ENCODE results near the gene CSNK1G2. TPM values are rescaled to one million over a fixed set of nuclear protein-coding genes. Genes with fewer than 3 reads are reported as not detected.

The CSNK1G2 gene
- total and polyA plus RNA-seq, 2 experiments from 2014 or later = 39.6 to 147 TPM

DNA sequence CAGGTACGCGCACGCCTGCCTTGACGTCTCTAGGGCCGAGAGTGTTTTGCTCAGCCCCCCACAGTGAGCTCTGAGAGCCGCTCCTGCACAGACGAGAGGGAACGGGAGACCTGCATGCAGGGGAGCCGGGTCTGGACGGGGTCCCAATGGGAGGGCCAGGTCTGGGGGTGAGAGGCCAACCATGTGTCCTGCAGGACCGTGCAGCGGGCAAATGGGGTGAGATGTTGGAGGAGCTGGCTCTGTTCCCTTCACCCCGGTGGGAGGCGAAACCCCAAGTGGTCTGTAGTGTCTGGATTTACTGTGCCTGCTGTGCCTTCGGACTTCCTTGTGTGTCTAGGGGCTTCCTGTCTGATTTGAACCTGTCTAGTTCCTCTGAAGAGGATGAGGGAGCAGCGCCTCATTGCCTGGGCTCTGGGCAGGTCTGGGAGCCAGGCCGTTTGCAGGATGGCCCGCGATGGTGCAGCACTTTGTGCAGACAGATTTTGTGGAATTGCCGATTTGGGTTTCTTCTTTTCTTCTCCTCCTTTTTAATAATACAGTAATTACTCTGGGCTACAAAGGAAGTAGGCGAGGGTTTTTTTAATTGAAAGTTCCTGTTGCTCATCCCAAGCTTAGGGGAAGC, 2.1 kb downstream of the CSNK1G2 start:
- H3K27ac Mint-ChIP-seq = peak overlapping the region; percentile 53; the same call in 1 of the 2 replicates
- peaks cover 10% of the 10 kb centered on the region for H3F3A ChIP-seq (replicated peaks; ENCODE audit: low read depth)
- no peaks in the 10 kb centered on the region for H3K9me2 ChIP-seq (ENCODE audit: insufficient read depth)
- H3K4me3 Mint-ChIP-seq = peak overlapping the region; percentile 95
- H3K27ac ChIP-seq (ENCODE audit: low read depth) = no peak overlapping the region
- peaks cover 26% of the 10 kb centered on the region for H4K20me1 ChIP-seq (replicated peaks; ENCODE audit: insufficient read depth)
- H3K36me3 ChIP-seq (ENCODE audit: insufficient read depth) = no peaks in the 10 kb centered on the region
- H3K36me3 Mint-ChIP-seq (ENCODE audit: low read depth) = no peaks in the 10 kb centered on the region; the same call in 1 of the 3 replicates
- no peak for TF ChIP-seq EZH2 (IDR thresholded peaks at IDR 0.05; ENCODE audit: low read depth, unreplicated experiment)
- ATAC-seq = peak; percentile 6
- H3K27me3 ChIP-seq (ENCODE audit: insufficient read depth) = no peaks in the 10 kb centered on the region
- peaks cover 20% of the 10 kb centered on the region for H3K4me1 Mint-ChIP-seq
- peaks cover 63% of the 10 kb centered on the region for H3K79me2 ChIP-seq (replicated peaks; ENCODE audit: insufficient read depth)
- DNase-seq (ENCODE audit: low spot score) = no peak
- peak overlapping the region; percentile 92 for H3K4me2 ChIP-seq
- H3K4me3 ChIP-seq = peak overlapping the region; percentile 90
- H3K27me3 Mint-ChIP-seq (ENCODE audit: insufficient read depth, low read depth, poor library complexity) = peaks cover 20% of the 10 kb centered on the region
- no peaks in the 10 kb centered on the region for H3K9me3 Mint-ChIP-seq
- H2AFZ ChIP-seq = no peak overlapping the region
- H3K4me1 ChIP-seq (ENCODE audit: insufficient read depth) = peaks cover 18% of the 10 kb centered on the region

DNA sequence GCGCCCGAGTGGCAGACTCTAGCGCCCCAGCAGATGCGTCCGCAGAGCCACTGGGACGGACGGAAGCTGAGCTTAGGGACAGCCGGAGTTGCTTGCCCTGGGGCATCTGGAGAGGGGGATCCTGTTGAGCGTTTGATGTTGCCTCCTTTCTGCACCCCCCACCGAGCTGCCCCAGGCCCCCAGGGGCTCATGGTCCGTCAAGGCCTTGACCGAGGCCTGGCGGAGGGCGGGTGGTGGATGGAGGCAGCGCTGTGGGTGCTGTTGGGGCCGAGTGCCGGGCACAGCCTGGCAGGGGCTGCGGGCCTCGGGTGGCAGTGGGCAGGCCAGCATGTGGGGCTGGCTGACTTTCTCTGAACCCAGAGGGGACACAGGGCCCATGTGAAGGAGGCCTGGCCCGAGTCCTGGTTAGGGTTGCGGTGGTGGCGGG, 2.7 kb downstream of the CSNK1G2 start:
- H3K9me3 Mint-ChIP-seq = no peaks in the 10 kb centered on the region
- TF ChIP-seq JUNB (IDR thresholded peaks at IDR 0.05; ENCODE audit: unreplicated experiment) (no peak), STAT1 (IDR thresholded peaks at IDR 0.05; ENCODE audit: unreplicated experiment) (no peak), EZH2 (IDR thresholded peaks at IDR 0.05; ENCODE audit: low read depth, unreplicated experiment) (no peak), NANOG (IDR thresholded peaks at IDR 0.05; ENCODE audit: borderline replicate concordance) (no peak), ZNF114 (CRISPR knock-in tag; IDR thresholded peaks at IDR 0.05) (no peak), CREB1 (CRISPR knock-in tag; IDR thresholded peaks at IDR 0.05; ENCODE audit: low read depth) (no peak)
- peaks cover 18% of the 10 kb centered on the region for H3K4me1 ChIP-seq (ENCODE audit: insufficient read depth)
- H3K36me3 ChIP-seq (ENCODE audit: insufficient read depth) = no peaks in the 10 kb centered on the region
- H3K27ac Mint-ChIP-seq = peak overlapping the region; percentile 53; the same call in 1 of the 2 replicates
- ATAC-seq (no peak), DNase-seq (ENCODE audit: low spot score) (no peak)
- peaks cover 10% of the 10 kb centered on the region for H3F3A ChIP-seq (replicated peaks; ENCODE audit: low read depth)
- peaks cover 29% of the 10 kb centered on the region for H4K20me1 ChIP-seq (replicated peaks; ENCODE audit: insufficient read depth)
- H2AFZ ChIP-seq = no peak overlapping the region
- peaks cover 21% of the 10 kb centered on the region for H3K27me3 Mint-ChIP-seq (ENCODE audit: insufficient read depth, low read depth, poor library complexity)
- peak overlapping the region; percentile 92; the same call in 1 of the 2 replicates for H3K4me2 ChIP-seq
- H3K4me3 ChIP-seq = peak overlapping the region; percentile 90; the same call in 1 of the 2 replicates
- H3K27me3 ChIP-seq (ENCODE audit: insufficient read depth) = no peaks in the 10 kb centered on the region
- no peaks in the 10 kb centered on the region for H3K9me2 ChIP-seq (ENCODE audit: insufficient read depth)
- peak overlapping the region; percentile 95 for H3K4me3 Mint-ChIP-seq
- H3K79me2 ChIP-seq (replicated peaks; ENCODE audit: insufficient read depth) = peaks cover 69% of the 10 kb centered on the region
- no peak overlapping the region for H3K27ac ChIP-seq (ENCODE audit: low read depth)
- no peaks in the 10 kb centered on the region; the same call in 1 of the 3 replicates for H3K36me3 Mint-ChIP-seq (ENCODE audit: low read depth)
- H3K4me1 Mint-ChIP-seq = peaks cover 23% of the 10 kb centered on the region

DNA sequence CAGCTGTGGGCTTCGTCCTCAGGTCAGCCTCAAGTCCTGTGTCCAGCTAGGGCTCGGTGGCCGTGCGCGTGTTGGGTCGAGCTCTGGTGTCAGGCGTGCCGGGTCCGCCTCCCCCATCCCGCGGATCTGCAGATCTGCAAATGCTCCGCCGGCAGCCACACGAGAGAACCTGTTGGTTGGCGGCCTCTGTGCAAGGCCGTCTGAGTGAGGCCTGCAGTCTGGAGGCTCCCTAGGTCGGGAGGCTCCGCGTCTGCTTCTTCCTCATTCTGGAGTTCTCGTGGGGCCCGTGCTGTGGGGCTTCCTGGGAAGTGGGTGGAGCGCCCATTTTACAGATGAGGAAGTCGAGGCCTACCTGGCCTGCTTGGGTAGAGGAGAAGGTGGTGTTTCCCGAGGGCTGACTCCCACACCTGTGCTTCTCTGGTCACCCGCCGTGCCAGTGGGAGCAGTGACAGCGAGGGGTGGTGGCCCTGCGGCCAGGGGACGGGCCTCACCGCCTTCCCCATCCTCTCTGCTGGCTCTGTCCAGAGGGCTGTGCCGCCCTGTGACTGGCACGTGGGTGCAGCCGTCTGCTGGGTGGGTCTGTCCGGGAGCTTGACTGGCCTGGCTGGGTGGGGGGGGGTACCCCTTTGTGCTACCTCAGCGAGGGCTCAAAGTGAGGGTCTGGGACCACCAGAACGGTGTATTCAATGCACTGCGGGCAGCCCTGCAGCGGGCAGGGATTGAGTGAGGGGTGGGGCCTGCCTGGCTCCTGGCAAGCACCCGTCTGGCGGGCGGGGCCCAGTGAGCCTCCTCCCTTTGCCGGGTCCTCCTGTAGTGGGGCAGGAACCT, 3.3 kb downstream of the CSNK1G2 start:
- DNase-seq (ENCODE audit: low spot score) (no peak), ATAC-seq (no peak)
- no peak overlapping the region for H3K27ac Mint-ChIP-seq
- H3K27ac ChIP-seq (ENCODE audit: low read depth) = no peak overlapping the region
- H3K36me3 ChIP-seq (ENCODE audit: insufficient read depth) = no peaks in the 10 kb centered on the region
- H3K36me3 Mint-ChIP-seq (ENCODE audit: low read depth) = peaks cover 2% of the 10 kb centered on the region
- no peaks in the 10 kb centered on the region for H3K27me3 ChIP-seq (ENCODE audit: insufficient read depth)
- peaks cover 25% of the 10 kb centered on the region for H3K27me3 Mint-ChIP-seq (ENCODE audit: insufficient read depth, low read depth, poor library complexity)
- no peak overlapping the region for H3K4me3 Mint-ChIP-seq
- TF ChIP-seq ZNF331 (CRISPR knock-in tag; IDR thresholded peaks at IDR 0.05; ENCODE audit: low read depth) (no peak), CTCF (conservative IDR thresholded peaks at IDR 0.05; ENCODE audit: low read depth in 2 of 2) (no peak)
- TF ChIP-seq, protein P1, sequence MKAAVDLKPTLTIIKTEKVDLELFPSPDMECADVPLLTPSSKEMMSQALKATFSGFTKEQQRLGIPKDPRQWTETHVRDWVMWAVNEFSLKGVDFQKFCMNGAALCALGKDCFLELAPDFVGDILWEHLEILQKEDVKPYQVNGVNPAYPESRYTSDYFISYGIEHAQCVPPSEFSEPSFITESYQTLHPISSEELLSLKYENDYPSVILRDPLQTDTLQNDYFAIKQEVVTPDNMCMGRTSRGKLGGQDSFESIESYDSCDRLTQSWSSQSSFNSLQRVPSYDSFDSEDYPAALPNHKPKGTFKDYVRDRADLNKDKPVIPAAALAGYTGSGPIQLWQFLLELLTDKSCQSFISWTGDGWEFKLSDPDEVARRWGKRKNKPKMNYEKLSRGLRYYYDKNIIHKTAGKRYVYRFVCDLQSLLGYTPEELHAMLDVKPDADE (IDR thresholded peaks at IDR 0.05) = no peak
- peaks cover 18% of the 10 kb centered on the region for H3K4me1 ChIP-seq (ENCODE audit: insufficient read depth)
- no peak overlapping the region for H2AFZ ChIP-seq
- no peak overlapping the region for H3K4me3 ChIP-seq
- H3K79me2 ChIP-seq (replicated peaks; ENCODE audit: insufficient read depth) = peaks cover 76% of the 10 kb centered on the region
- H3K4me1 Mint-ChIP-seq = peaks cover 24% of the 10 kb centered on the region
- peaks cover 10% of the 10 kb centered on the region for H3F3A ChIP-seq (replicated peaks; ENCODE audit: low read depth)
- H3K4me2 ChIP-seq = no peak overlapping the region
- peaks cover 33% of the 10 kb centered on the region for H4K20me1 ChIP-seq (replicated peaks; ENCODE audit: insufficient read depth)
- H3K9me3 Mint-ChIP-seq = no peaks in the 10 kb centered on the region
- H3K9me2 ChIP-seq (ENCODE audit: insufficient read depth) = no peaks in the 10 kb centered on the region

Measured in GM23338 (cell line).